Fibroblast of skin of abdomen (primary cell): ENCODE results near the gene GOPC.
"Not testable (repeated sequence)": the region's sequence is repeated elsewhere in the genome, so short reads cannot be mapped to it uniquely, and the experiment has no call there.

Source experiments
- DNase-seq: peaks from one replicate; pipeline ENCODE4 v3.0.0-alpha.2; 2013

Gene GOPC

GRCh38 chr6:117548797-117549301 lies 53.5 kb downstream of the GOPC start:
- DNase-seq, result peak; percentile 64

- peak; percentile 36 for DNase-seq
These were observed 54.4 kb downstream of the GOPC start for GRCh38 chr6:117547688-117548621.

GRCh38 chr6:117546674-117547073 lies 55.6 kb downstream of the GOPC start:
- DNase-seq, result no peak

GRCh38 chr6:117545161-117545595 lies 57.1 kb downstream of the GOPC start:
- no peak for DNase-seq

- DNase-seq, result no peak
These were observed 57.6 kb downstream of the GOPC start for GRCh38 chr6:117544716-117545115.

GRCh38 chr6:117542493-117542892 lies 59.8 kb downstream of the GOPC start:
- no peak for DNase-seq

- no peak for DNase-seq
These were observed 61.6 kb downstream of the GOPC start for GRCh38 chr6:117540670-117541069.

- no peak for DNase-seq
These were observed 63.7 kb downstream of the GOPC start for GRCh38 chr6:117538615-117539014.

- DNase-seq, result peak; percentile 71
These were observed 66.0 kb downstream of the GOPC start for GRCh38 chr6:117536317-117536716.

GRCh38 chr6:117534974-117535373 lies 67.3 kb downstream of the GOPC start:
- DNase-seq, result no peak

GRCh38 chr6:117533775-117534174 lies 68.5 kb downstream of the GOPC start:
- no peak for DNase-seq

- no peak for DNase-seq
These were observed 70.2 kb downstream of the GOPC start for GRCh38 chr6:117531809-117532725.

GRCh38 chr6:117531346-117531745 lies 71.0 kb downstream of the GOPC start:
- DNase-seq, result peak; percentile 38

- DNase-seq, result no peak
These were observed 71.7 kb downstream of the GOPC start for GRCh38 chr6:117530467-117531242.

GRCh38 chr6:117525607-117526006 lies 76.7 kb downstream of the GOPC start:
- DNase-seq, result no peak

GRCh38 chr6:117521791-117522502 lies 80.4 kb downstream of the GOPC start:
- DNase-seq, result peak; percentile 36

- DNase-seq, result no peak
These were observed 81.5 kb downstream of the GOPC start for GRCh38 chr6:117520603-117521395.

GRCh38 chr6:117518870-117519269 lies 83.4 kb downstream of the GOPC start:
- DNase-seq, result no peak

GRCh38 chr6:117517995-117518394 lies 84.3 kb downstream of the GOPC start:
- DNase-seq, result not testable (repeated sequence)

- no peak for DNase-seq
These were observed 87.0 kb downstream of the GOPC start for GRCh38 chr6:117515326-117515725.

GRCh38 chr6:117514655-117515054 lies 87.7 kb downstream of the GOPC start:
- DNase-seq, result no peak
